ENCODE measurements around the gene SYT15. TPM values are rescaled to one million over a fixed set of nuclear protein-coding genes. Genes with fewer than 3 reads are reported as not detected.

Gene SYT15
- total RNA-seq, 1 donor from 2014 or later: 45.4 TPM

GRCh38 chr10:46558122-46558391, 20.9 kb upstream of the SYT15 start:
- no peak for ATAC-seq
- peak; percentile 70 for DNase-seq
- Histone ChIP-seq H3K4me1 (no peaks in the 10 kb centered on the region), H3K27me3 (peaks cover 60% of the 10 kb centered on the region), H3K27ac (no peak overlapping the region), H3K4me3 (no peak overlapping the region), H3K36me3 (no peaks in the 10 kb centered on the region), H3K9me3 (no peaks in the 10 kb centered on the region)
- TF ChIP-seq CTCF (IDR thresholded peaks at IDR 0.05): no peak
- intact Hi-C loops (cut with DNase I): no loop called here

- H3K27ac ChIP-seq: no peak overlapping the region
- intact Hi-C loops (cut with DNase I): no loop called here
Observed at GRCh38 chr10:46558392-46559185, 20.3 kb upstream of the SYT15 start.

GRCh38 chr10:46559231-46559671, 19.7 kb upstream of the SYT15 start:
- intact Hi-C loops (cut with DNase I): no loop called here
- no peak for ATAC-seq
- Histone ChIP-seq H3K27ac (no peak overlapping the region), H3K9me3 (no peaks in the 10 kb centered on the region), H3K4me1 (no peaks in the 10 kb centered on the region), H3K36me3 (no peaks in the 10 kb centered on the region), H3K4me3 (no peak overlapping the region), H3K27me3 (peaks cover 55% of the 10 kb centered on the region)
- no peak for TF ChIP-seq CTCF (IDR thresholded peaks at IDR 0.05)
- no peak for DNase-seq

More at GRCh38 chr10:46558392-46559185, 20.3 kb upstream of the SYT15 start:
- TF ChIP-seq CTCF (IDR thresholded peaks at IDR 0.05): no peak
- peaks cover 57% of the 10 kb centered on the region for H3K27me3 ChIP-seq
- ATAC-seq (no peak), DNase-seq (peak; percentile 67)
- H3K36me3 ChIP-seq: no peaks in the 10 kb centered on the region
- H3K4me3 ChIP-seq: no peak overlapping the region
- H3K9me3 ChIP-seq: no peaks in the 10 kb centered on the region
- no peaks in the 10 kb centered on the region for H3K4me1 ChIP-seq

- Histone ChIP-seq H3K4me1 (no peaks in the 10 kb centered on the region), H3K27me3 (peaks cover 46% of the 10 kb centered on the region), H3K4me3 (no peak overlapping the region), H3K27ac (no peak overlapping the region), H3K9me3 (no peaks in the 10 kb centered on the region), H3K36me3 (no peaks in the 10 kb centered on the region)
- no peak for TF ChIP-seq CTCF (IDR thresholded peaks at IDR 0.05)
- ATAC-seq (no peak), DNase-seq (peak; percentile 60)
- intact Hi-C loops (cut with DNase I): no loop called here
Observed at GRCh38 chr10:46560381-46560780, 18.5 kb upstream of the SYT15 start.

GRCh38 chr10:46560952-46561351, 18.0 kb upstream of the SYT15 start:
- ATAC-seq (no peak), DNase-seq (peak; percentile 53)
- Histone ChIP-seq H3K9me3 (no peaks in the 10 kb centered on the region), H3K36me3 (no peaks in the 10 kb centered on the region), H3K27me3 (peaks cover 40% of the 10 kb centered on the region), H3K27ac (no peak overlapping the region), H3K4me1 (no peaks in the 10 kb centered on the region), H3K4me3 (no peak overlapping the region)
- no peak for TF ChIP-seq CTCF (IDR thresholded peaks at IDR 0.05)
- intact Hi-C loops (cut with DNase I): no loop called here

Measured in upper lobe of right lung (tissue), 1 donor.